Esophagus squamous epithelium (tissue), 4 donors: Measurements from ENCODE around the gene PNMA6E.

Experiments
- CTCF ChIP-seq, 6 experiments: fragments of 450-650 bp in 4 of 6; fragments of 200-600 bp in 2 of 6; sonication (generic) in 2 of 6; IDR thresholded peaks; one replicate each; pipeline ENCODE4 v1.5.1; 2016 to 2019; ENCODE audit warnings: antibody characterized with exemption in 6 of 6, mild to moderate bottlenecking in 4 of 6, moderate library complexity in 4 of 6
- POLR2A ChIP-seq, 4 donors: fragments of 450-650 bp; IDR thresholded peaks; one replicate each; pipeline ENCODE4 v1.6.1; 2017; ENCODE audit warnings: antibody characterized with exemption in 4 of 4, mild to moderate bottlenecking in 4 of 4, moderate library complexity in 3 of 4

GRCh38 chrX:153430796-153431195 lies 29.6 kb upstream of the PNMA6E start:
- TF ChIP-seq POLR2A (IDR thresholded peaks at IDR 0.05) = no peak
- TF ChIP-seq CTCF (IDR thresholded peaks at IDR 0.05) = no peak
